Erythroblast (primary cell): ENCODE results near the gene CCDC191.

Experiments
- GATA1 ChIP-seq: IDR thresholded peaks from 2 replicates; pipeline ENCODE4 v1.6.1; 2011; ENCODE audit warnings: low read depth, mild to moderate bottlenecking, control low read depth, low read length, moderate library complexity
- POLR2A ChIP-seq: IDR thresholded peaks from 2 replicates; pipeline ENCODE4 v1.6.1; 2011; ENCODE audit warnings: mild to moderate bottlenecking, low read length

GRCh38 chr3:113979916-113980315 is 76.4 kb downstream of the CCDC191 start:
- no peak for TF ChIP-seq POLR2A
- no peak for TF ChIP-seq GATA1
